ENCODE data around the gene RABL2B.
"Not testable (repeated sequence)": the region's sequence is repeated elsewhere in the genome, so short reads cannot be mapped to it uniquely, and the experiment has no call there.

The RABL2B gene

GRCh38 chr22:50783033-50783879, at the start of gene RABL2B:
RABL2B (minus strand) TSS chr22:50783636; CDS start chr22:50782294, 1,342 bp downstream.
- DNase-seq, result peak; percentile 85

DNA sequence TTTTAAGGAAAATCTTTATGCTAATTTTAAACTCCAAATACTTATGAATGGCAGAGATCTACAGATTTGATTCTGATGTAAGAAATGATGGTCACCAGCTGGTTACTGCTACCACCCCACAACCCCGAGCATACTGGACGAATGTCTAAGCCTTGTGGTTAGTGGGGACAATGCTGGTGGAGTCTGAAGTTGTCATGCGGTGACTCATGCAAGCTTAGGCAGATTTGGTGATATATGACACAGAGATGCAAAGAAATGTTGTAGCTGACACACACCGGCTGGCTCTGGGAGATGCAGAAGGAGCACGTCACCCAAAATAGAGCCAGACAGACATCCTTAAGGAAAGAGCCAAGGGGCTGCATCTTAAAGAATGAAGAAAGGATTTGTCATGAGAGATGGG, 3.5 kb upstream of the RABL2B start:
- DNase-seq, result not testable (repeated sequence)

DNA sequence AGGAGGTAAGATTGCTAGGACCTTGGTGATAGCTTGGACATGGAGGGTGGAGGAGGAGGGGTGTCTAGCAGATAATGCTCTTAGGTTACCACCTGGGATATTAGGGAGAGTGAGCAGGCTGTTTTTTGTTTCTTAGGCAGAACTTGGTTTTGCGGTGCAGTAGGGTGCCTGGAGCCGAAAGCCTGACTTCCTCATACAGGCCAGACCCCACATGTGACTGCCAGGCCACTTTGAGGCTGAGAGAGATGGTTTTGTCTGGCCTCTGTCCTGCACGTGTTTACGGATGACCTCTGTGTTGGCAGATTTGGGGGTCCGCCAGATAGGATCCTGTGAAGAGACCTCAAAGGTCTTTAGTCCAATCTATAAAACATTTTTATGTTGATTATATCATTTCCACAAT, 1.9 kb upstream of the RABL2B start:
- DNase-seq, result not testable (repeated sequence)

- peak; percentile 11 for DNase-seq
Observed at GRCh38 chr22:50783880-50784276, 442 bp upstream of the RABL2B start.

DNA sequence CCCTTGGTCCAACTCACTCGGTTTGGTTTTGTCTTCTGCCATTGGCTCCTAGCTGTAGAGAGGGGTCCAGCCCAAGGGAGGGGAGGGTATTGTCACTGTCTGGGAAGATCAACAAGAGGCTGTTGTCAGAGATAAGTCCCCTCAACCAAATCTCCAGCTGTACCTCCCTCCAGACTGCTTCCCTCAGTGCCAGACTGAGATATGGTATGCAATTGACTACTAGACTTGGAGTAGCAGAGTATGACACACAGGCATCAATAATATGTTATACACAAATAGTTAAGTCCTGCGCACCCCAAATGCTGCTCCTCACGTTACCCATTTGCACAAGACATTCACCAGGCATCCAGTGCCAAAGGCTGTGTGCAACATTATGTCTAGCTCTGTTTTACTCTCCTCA, 1.2 kb downstream of the RABL2B start:
- DNase-seq, result not testable (repeated sequence)

- not testable (repeated sequence) for DNase-seq
Observed at GRCh38 chr22:50780244-50780643, 3.2 kb downstream of the RABL2B start.

GRCh38 chr22:50777631-50778030, 5.8 kb downstream of the RABL2B start:
- DNase-seq, result not testable (repeated sequence)

DNA sequence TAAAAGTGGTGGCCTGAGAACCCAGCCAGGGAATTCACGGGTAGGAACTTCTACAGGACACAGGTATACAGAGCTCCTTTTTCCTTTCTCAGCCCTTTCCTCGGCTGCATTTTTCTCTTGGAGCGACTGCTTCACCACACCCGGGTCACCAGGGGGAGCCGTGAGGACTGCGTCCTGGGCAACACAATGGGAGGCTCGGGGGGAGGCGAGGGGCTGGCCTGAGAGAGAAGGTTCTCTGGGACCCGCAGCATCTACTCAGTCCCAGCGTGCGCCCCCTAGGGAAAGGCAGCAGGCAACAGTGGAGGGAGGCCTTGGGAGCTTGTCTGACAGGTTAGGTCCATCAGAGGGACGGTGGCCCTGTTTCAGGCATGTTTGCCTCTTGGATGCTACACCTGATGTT, 8.3 kb downstream of the RABL2B start:
- DNase-seq, result peak; percentile 9

DNA sequence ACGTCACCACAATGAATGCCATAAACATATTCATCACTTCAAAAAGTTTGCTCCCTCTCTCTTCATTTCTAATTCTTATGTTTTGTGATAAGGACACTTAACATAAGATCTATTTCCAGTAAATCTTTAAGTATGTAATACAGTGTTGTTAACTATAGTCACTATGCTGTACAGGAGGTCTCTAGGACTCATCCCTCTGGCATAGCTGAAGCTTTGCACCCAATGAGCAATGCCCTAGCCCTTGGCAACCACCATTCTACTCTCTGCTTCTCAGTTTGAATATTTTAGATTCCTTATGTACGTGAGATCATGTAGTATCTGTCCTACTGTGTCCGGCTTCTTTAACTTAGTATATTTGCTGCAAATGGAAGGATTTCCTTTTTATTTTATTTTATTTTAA, 19.1 kb downstream of the RABL2B start:
- DNase-seq, result not testable (repeated sequence)

DNA sequence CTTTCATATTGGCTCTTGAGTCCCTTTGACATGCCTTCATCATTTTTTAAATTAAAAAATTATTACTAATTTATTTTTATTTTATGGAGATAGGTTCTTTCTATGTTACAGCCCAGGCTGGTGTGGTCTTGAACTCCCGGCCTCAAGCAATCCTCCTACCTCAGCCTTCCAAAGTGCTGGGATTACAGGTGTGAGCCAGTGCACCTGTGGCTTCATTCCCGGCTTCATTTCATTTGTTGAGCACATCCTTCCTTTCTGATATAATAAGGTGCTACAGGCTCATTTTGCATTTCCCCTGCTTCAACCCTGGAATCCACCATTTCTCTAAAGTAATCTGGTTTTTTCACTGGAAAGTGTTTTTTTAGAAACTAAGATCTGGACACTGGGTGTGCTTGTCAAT, 21.6 kb downstream of the RABL2B start:
- not testable (repeated sequence) for DNase-seq

GRCh38 chr22:50759597-50760341, 23.7 kb downstream of the RABL2B start:
- not testable (repeated sequence) for DNase-seq

GRCh38 chr22:50756949-50757491, 26.4 kb downstream of the RABL2B start:
- peak; percentile 57 for DNase-seq

GRCh38 chr22:50756406-50756805, 27.0 kb downstream of the RABL2B start:
- not testable (repeated sequence) for DNase-seq

DNA sequence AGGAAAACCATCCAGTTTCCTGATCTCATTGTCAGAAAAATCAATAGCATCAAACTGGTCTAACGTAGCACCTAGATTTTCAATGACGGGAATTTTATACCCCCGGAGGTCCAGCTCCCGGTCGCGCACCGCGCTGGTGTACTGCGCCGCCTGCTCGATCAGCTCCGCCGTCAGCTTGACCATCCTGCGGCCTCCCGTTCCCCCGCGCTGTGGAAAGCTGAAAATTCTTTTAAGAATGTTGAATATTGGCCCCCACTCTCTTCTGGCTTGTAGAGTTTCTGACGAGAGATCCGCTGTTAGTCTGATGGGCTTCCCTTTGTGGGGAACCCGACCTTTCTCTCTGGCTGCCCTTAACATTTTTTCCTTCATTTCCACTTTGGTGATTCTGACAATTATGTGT, 28.2 kb downstream of the RABL2B start:
- not testable (repeated sequence) for DNase-seq

- DNase-seq, result not testable (repeated sequence)
Observed at GRCh38 chr22:50749302-50750074, 33.9 kb downstream of the RABL2B start.

GRCh38 chr22:50748630-50749029, 34.8 kb downstream of the RABL2B start:
- not testable (repeated sequence) for DNase-seq

DNA sequence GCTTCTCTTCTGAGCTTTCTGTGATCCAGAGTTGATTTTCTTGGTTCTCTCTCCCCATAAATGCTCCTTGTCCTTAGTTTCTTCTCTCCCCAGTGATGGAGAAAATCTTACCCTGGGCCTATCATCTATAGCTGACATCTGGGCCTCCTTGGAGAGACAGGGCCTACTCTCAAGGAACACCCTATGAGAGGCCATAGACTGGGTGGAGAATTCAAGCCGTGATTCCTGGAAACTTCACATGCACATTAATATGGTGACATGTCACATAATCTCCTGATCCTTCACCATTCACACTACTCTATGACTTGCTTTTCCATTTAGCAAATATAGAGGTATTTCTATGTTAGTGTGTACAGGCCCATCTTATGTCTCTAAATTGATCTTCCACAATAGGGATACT, 35.9 kb downstream of the RABL2B start:
- DNase-seq, result not testable (repeated sequence)

GRCh38 chr22:50744424-50744823, 39.0 kb downstream of the RABL2B start:
- DNase-seq, result not testable (repeated sequence)

DNA sequence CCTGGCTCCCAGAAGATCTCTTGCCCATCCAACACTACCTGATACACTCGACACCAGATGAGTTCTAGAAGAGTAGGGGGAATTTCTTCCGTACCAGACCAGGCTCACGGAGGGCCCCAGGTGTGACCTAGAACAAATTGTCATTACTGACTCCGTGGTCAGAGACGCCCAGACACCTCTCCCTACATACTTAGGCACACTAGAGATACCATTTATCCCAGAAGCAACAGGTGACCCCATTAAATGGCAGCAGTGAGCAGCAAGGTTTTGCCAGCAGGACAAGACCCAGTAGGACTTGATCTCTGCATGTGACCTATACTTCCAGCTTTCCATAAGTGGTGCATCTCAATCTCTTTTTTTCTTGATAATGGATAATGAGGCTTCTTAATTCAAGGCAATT, 42.7 kb downstream of the RABL2B start:
- not testable (repeated sequence) for DNase-seq

- DNase-seq, result no peak
Observed at GRCh38 chr22:50739894-50740293, 43.5 kb downstream of the RABL2B start.

DNA sequence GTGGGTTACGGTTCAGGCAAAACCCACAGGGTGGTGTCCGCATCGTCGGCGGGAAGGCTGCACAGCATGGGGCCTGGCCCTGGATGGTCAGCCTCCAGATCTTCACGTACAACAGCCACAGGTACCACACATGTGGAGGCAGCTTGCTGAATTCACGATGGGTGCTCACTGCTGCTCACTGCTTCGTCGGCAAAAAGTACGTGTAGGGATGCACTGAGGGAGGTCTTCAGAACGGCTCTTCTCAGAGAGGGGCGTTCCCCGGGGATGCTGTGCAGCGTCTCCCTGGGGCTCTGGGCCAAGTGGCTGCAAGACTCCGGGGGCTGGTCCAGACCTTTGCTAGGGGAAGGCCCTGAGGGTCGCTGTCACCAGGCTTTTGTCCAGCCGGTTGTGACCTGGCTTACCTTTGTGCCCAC, 44.2 kb downstream of the RABL2B start:
- DNase-seq, result no peak

GRCh38 chr22:50738649-50739227, 44.7 kb downstream of the RABL2B start:
- no peak for DNase-seq
